ENCODE data around the gene SLCO1B1. TPM values are rescaled to one million over a fixed set of nuclear protein-coding genes. Genes with fewer than 3 reads are reported as not detected.

Gene SLCO1B1
- total and polyA plus RNA-seq, 12 donors: 0.28 TPM; not detected in 11

DNA sequence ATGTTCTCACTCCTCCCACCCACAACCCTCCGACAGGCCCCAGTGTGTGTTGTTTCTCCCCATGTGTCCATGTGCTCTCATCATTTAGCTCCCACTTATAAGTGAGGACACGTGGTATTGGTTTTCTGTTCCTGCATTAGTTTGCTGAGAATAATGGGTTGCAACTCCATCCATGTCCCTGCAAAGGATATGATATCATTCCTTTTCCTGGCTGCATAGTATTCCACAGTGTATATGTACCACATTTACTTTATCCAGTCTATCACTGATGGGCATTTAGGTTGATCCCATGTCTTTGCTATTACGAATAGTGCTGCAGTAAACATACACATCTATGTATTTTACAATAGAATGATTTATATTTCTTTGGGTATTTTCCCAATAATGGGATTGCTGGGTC is 126.2 kb downstream of the SLCO1B1 start:
- no peaks in the 10 kb centered on the region for H3K36me3 ChIP-seq

DNA sequence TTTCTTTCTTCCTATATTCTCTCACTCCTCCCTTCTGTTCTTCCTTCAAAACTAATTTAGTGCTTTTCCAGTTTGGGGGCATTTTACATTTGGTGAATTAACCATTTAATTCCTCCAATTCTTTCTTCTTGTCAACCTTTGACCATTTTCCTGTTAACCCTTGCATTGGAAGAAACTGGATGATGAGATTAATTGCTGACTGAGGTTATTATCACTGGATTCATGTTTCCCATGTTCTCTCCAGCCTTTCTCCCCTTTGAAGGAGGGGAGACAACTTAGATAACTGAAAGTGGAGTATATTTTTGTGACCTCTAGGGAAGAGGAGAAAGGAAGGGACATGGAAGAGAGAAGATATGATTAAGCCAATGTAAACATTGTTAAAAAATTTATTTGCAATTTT is 133.2 kb downstream of the SLCO1B1 start:
- no peak for TF ChIP-seq CTCF (IDR thresholded peaks at IDR 0.05)
- DNase-seq (no peak), ATAC-seq (no peak)
- no peaks in the 10 kb centered on the region for H3K36me3 ChIP-seq
- H3K9me3 ChIP-seq: peaks cover 0 to 26% (median 2%) of the 10 kb centered on the region in 11 donors
- no peaks in the 10 kb centered on the region for H3K27me3 ChIP-seq
- no peak overlapping the region for H3K4me3 ChIP-seq
- intact Hi-C loops (cut with DNase I): no loop called here
- no peak overlapping the region for H3K27ac ChIP-seq
- H3K4me1 ChIP-seq: no peaks in the 10 kb centered on the region

More for the DNA sequence above, 126.2 kb downstream of the SLCO1B1 start:
- H3K9me3 ChIP-seq: peaks cover 0 to 20% (median 0%) of the 10 kb centered on the region in 11 donors
- H3K27me3 ChIP-seq: no peaks in the 10 kb centered on the region
- no peaks in the 10 kb centered on the region for H3K4me1 ChIP-seq
- TF ChIP-seq CTCF (IDR thresholded peaks at IDR 0.05): no peak
- WGBS, 2 donors: 66 to 67% methylated on average over 3 of the region's 3 CpGs
- H3K4me3 ChIP-seq: no peak overlapping the region
- DNase-seq (no peak), ATAC-seq (no peak)
- no peak overlapping the region for H3K27ac ChIP-seq
- intact Hi-C loops (cut with DNase I): no loop called here

DNA sequence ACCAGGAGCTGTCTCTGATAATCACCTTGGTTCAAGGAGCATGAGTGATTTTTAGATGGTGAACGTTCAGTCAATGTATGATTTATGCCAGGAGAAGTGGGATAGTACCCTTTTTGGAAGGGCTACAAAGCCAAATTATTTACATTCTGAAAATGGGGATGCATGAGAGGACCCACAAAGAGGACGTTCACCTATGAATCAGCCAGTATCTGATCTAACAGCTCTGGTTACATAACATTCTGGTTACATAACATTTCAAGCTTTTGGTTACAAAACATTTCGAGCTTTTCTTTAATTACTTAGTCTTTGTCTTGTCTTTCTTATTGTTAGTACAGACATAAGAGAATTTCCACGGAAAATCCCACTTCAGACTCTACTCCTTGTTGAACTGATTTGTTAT is 134.9 kb downstream of the SLCO1B1 start:
- Histone ChIP-seq H3K36me3 (no peaks in the 10 kb centered on the region), H3K4me3 (no peak overlapping the region), H3K27me3 (no peaks in the 10 kb centered on the region), H3K4me1 (no peaks in the 10 kb centered on the region), H3K27ac (no peak overlapping the region), H3K9me3 (peaks cover 0 to 17% (median 0%) of the 10 kb centered on the region in 11 donors)
- no peak for TF ChIP-seq CTCF (IDR thresholded peaks at IDR 0.05)
- ATAC-seq (no peak), DNase-seq (no peak)
- 43 to 56% methylated on average over 4 of the region's 4 CpGs for WGBS, 2 donors
- intact Hi-C loops (cut with DNase I): no loop called here

- no peak overlapping the region for H3K27ac ChIP-seq
- no peaks in the 10 kb centered on the region for H3K36me3 ChIP-seq
- H3K9me3 ChIP-seq: no peaks in the 10 kb centered on the region
- no peak for TF ChIP-seq CTCF (IDR thresholded peaks at IDR 0.05)
- DNase-seq (no peak), ATAC-seq (no peak)
- no peak overlapping the region for H3K4me3 ChIP-seq
- whole genome bisulfite sequencing, 2 donors: 44 to 69% methylated on average over 2 of the region's 2 CpGs
- H3K27me3 ChIP-seq: peaks cover 0 to 6% (median 0%) of the 10 kb centered on the region in 7 donors
- H3K4me1 ChIP-seq: no peaks in the 10 kb centered on the region
- intact Hi-C loops (cut with DNase I): no loop called here
Observed at GRCh38 chr12:21276826-21277225, 145.8 kb downstream of the SLCO1B1 start.

Other genes with a start within 250 kb of the SLCO1B1 start
- not detected for gene SLCO1A2, start 203.7 kb downstream of the SLCO1B1 start, total RNA-seq
- gene SLCO1A2, start 203.7 kb downstream of the SLCO1B1 start, polyA plus RNA-seq: not detected
- gene IAPP, start 241.7 kb downstream of the SLCO1B1 start, total RNA-seq: not detected
- under 1 TPM in 1 of 2 donors, not detected in 1; 0.09 TPM for gene IAPP, start 241.7 kb downstream of the SLCO1B1 start, polyA plus RNA-seq